Upper lobe of left lung (tissue), 6 donors: ENCODE results near the gene PIK3C2G. TPM values are rescaled to one million over a fixed set of nuclear protein-coding genes. Genes with fewer than 3 reads are reported as not detected.

Source experiments
- ATAC-seq, 2 donors: fragments of 200-7000 bp; cut with Tn5 transposase; one replicate each; pipeline ENCODE4 v1.9.1; 2022; ENCODE audit warnings: mild to moderate bottlenecking in 2 of 2, moderate library complexity in 2 of 2; ENCODE audit not compliant: low FRiP score in 2 of 2
- DNase-seq, 2 donors: peaks; one replicate each; pipeline ENCODE4 v3.0.0-alpha.2; 2019 to 2020
- H3K27ac ChIP-seq, 4 donors: fragments of 200-600 bp; sonication (generic); one replicate each; pipeline ENCODE4 v1.5.1; 2016 to 2019
- H3K27me3 ChIP-seq, 4 donors: fragments of 200-600 bp; sonication (generic); one replicate each; pipeline ENCODE4 v1.5.1; 2017 to 2019
- H3K36me3 ChIP-seq, 4 donors: fragments of 200-600 bp; sonication (generic); one replicate each; pipeline ENCODE4 v1.5.1; 2016 to 2019
- H3K4me1 ChIP-seq, 4 donors: fragments of 200-600 bp; sonication (generic); one replicate each; pipeline ENCODE4 v1.5.1; 2018 to 2019
- H3K4me3 ChIP-seq, 4 donors: fragments of 200-600 bp; sonication (generic); one replicate each; pipeline ENCODE4 v1.5.1; 2017 to 2019; ENCODE audit warnings: mild to moderate bottlenecking in 2 of 4, moderate library complexity in 1 of 4
- H3K9me3 ChIP-seq, 4 donors: fragments of 200-600 bp; sonication (generic); one replicate each; pipeline ENCODE4 v1.5.1; 2018 to 2019
- EP300 ChIP-seq, 4 donors: sonication (generic); formaldehyde crosslinking; IDR thresholded peaks; one replicate each; pipeline ENCODE4 v1.5.1; 2017; ENCODE audit warnings: antibody characterized with exemption in 4 of 4, control low read depth in 2 of 4
- POLR2A ChIP-seq, 4 donors: fragments of 450-650 bp; IDR thresholded peaks; one replicate each; pipeline ENCODE4 v1.5.1; 2016 to 2017; ENCODE audit warnings: antibody characterized with exemption in 4 of 4, mild to moderate bottlenecking in 2 of 4
- POLR2AphosphoS5 ChIP-seq, 2 donors: sonication (generic); formaldehyde crosslinking; IDR thresholded peaks; one replicate each; pipeline ENCODE4 v1.5.1; 2017; ENCODE audit warnings: antibody characterized with exemption in 2 of 2
- WGBS, 2 donors: methylation state at CpG; one replicate each; pipeline ENCODE4 v1.1.5; 2017 to 2018; 5-methylcytosine and 5-hydroxymethylcytosine counted together
- total RNA-seq, 6 donors: library from RNA; depleted of rRNA in 4 of 6; stranded (reverse); fragments of >200 nt in 4 of 6; gene quantifications; one replicate each; pipeline versions ENCODE4 v1.1.0 to v1.2.1, GENCODE V29; 2016 to 2021
- TF ChIP-seq, protein P1 (sequence below), 6 experiments: fragments of 450-650 bp in 4 of 6; fragments of 200-600 bp in 2 of 6; sonication (generic) in 2 of 6; IDR thresholded peaks; one replicate each; pipeline ENCODE4 v1.5.1; 2016 to 2019; ENCODE audit warnings: antibody characterized with exemption in 6 of 6
- donor health status: DM: no; HTN: no; CAD: no; lungs with moderate emphysema.
- donor health status: DM: no; HTN: yes; CAD: no; lungs with severe emphysema.

Gene PIK3C2G
- total RNA-seq, 6 donors from 2014 or later = 0.33 to 3.1 (median 0.39) TPM; not detected in 1

- no peaks in the 10 kb centered on the region for H3K36me3 ChIP-seq
- DNase-seq (no peak), ATAC-seq (no peak)
- H3K27me3 ChIP-seq = no peaks in the 10 kb centered on the region
- H3K4me1 ChIP-seq = no peaks in the 10 kb centered on the region
- H3K9me3 ChIP-seq = no peaks in the 10 kb centered on the region
- H3K4me3 ChIP-seq = no peak overlapping the region
- TF ChIP-seq POLR2AphosphoS5 (IDR thresholded peaks at IDR 0.05) = no peak
- no peak for TF ChIP-seq EP300 (IDR thresholded peaks at IDR 0.05)
- no peak overlapping the region for H3K27ac ChIP-seq
Measured at GRCh38 chr12:18361433-18361832, 100.1 kb downstream of the PIK3C2G start.

DNA sequence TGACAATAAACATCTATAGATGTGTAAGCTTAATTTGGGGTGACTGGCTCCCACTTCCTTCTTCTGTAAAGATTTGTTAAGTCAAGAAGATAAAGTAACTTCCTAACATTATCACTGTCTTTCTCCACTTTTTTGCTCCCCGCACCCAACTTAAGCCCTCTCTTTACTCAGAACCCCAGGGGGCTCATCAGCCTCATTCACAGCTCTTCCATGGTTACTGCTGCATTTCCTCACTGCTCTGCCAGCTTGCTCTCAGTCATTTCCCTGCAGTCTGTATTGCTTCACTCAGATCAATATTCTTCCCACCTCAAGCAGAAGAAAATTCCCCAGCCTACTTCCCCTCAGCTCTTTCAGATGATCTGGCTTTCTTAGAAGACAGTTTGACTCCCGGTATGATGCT is 102.0 kb downstream of the PIK3C2G start:
- no peak for ATAC-seq
- DNase-seq = no peak
- Histone ChIP-seq H3K9me3 (no peaks in the 10 kb centered on the region), H3K27me3 (no peaks in the 10 kb centered on the region), H3K4me3 (no peak overlapping the region), H3K27ac (no peak overlapping the region), H3K36me3 (no peaks in the 10 kb centered on the region), H3K4me1 (no peaks in the 10 kb centered on the region)
- WGBS, 2 donors = 73 to 89% methylated on average over 2 of the region's 2 CpGs
- no peak for TF ChIP-seq POLR2AphosphoS5 (IDR thresholded peaks at IDR 0.05)
- TF ChIP-seq EP300 (IDR thresholded peaks at IDR 0.05) = no peak
- TF ChIP-seq POLR2A (IDR thresholded peaks at IDR 0.05) = no peak
- TF ChIP-seq, protein P1, sequence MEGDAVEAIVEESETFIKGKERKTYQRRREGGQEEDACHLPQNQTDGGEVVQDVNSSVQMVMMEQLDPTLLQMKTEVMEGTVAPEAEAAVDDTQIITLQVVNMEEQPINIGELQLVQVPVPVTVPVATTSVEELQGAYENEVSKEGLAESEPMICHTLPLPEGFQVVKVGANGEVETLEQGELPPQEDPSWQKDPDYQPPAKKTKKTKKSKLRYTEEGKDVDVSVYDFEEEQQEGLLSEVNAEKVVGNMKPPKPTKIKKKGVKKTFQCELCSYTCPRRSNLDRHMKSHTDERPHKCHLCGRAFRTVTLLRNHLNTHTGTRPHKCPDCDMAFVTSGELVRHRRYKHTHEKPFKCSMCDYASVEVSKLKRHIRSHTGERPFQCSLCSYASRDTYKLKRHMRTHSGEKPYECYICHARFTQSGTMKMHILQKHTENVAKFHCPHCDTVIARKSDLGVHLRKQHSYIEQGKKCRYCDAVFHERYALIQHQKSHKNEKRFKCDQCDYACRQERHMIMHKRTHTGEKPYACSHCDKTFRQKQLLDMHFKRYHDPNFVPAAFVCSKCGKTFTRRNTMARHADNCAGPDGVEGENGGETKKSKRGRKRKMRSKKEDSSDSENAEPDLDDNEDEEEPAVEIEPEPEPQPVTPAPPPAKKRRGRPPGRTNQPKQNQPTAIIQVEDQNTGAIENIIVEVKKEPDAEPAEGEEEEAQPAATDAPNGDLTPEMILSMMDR (IDR thresholded peaks at IDR 0.05) = no peak

DNA sequence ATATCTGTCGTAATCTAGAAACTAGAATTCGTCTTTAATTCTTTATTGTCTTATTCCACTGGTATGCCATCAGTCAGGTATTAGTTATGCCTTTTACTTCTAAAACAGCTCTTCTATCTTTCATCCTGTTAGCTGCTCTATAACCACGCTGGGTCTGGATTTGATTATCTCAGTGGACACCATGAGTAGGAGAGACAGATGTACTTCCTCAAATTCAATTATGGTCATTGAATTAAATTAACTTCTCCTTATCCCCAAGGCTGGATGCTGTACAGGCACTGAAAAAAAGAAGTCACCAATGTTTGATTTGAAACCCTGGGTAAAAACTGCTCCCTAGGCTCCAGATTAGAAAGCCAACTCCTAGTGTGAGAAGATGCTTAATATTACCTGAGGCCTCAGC is 107.3 kb downstream of the PIK3C2G start:
- Histone ChIP-seq H3K9me3 (no peaks in the 10 kb centered on the region), H3K36me3 (no peaks in the 10 kb centered on the region), H3K27me3 (no peaks in the 10 kb centered on the region), H3K4me3 (no peak overlapping the region), H3K27ac (no peak overlapping the region), H3K4me1 (no peaks in the 10 kb centered on the region)
- ATAC-seq (no peak), DNase-seq (no peak)
- 86 to 88% methylated on average over 3 of the region's 3 CpGs for WGBS, 2 donors
- TF ChIP-seq POLR2A (IDR thresholded peaks at IDR 0.05) (no peak), POLR2AphosphoS5 (IDR thresholded peaks at IDR 0.05) (no peak), EP300 (IDR thresholded peaks at IDR 0.05) (no peak)
- TF ChIP-seq, protein P1 (IDR thresholded peaks at IDR 0.05) = no peak

DNA sequence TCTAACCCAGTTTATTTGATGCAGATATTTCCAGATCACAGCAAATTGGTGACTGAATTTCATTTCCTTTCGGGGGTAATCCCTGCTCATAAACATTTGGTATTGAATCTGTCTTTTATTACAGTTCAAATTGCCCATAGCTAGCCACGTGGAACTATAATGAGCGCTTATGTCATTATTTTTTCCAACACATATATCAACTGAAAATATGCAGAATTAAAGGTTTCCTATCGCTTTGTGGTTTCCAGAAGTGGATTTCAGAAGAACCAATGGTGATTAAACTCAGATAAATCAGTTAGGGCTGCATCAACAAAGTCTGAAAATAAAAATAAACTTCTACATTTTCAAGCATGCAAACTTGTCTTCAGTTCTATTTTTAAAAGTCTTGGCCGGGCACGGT is 111.9 kb downstream of the PIK3C2G start:
- ATAC-seq (no peak), DNase-seq (no peak)
- H3K4me1 ChIP-seq = no peaks in the 10 kb centered on the region
- no peak overlapping the region for H3K27ac ChIP-seq
- H3K9me3 ChIP-seq = peaks cover 0 to 5% (median 0%) of the 10 kb centered on the region in 4 donors
- no peaks in the 10 kb centered on the region for H3K27me3 ChIP-seq
- no peak overlapping the region for H3K4me3 ChIP-seq
- H3K36me3 ChIP-seq = no peaks in the 10 kb centered on the region
- WGBS, 2 donors = 75 to 87% methylated on average over 6 of the region's 6 CpGs
- TF ChIP-seq, protein P1 (IDR thresholded peaks at IDR 0.05) = no peak
- TF ChIP-seq POLR2AphosphoS5 (IDR thresholded peaks at IDR 0.05) (no peak), POLR2A (IDR thresholded peaks at IDR 0.05) (no peak)

DNA sequence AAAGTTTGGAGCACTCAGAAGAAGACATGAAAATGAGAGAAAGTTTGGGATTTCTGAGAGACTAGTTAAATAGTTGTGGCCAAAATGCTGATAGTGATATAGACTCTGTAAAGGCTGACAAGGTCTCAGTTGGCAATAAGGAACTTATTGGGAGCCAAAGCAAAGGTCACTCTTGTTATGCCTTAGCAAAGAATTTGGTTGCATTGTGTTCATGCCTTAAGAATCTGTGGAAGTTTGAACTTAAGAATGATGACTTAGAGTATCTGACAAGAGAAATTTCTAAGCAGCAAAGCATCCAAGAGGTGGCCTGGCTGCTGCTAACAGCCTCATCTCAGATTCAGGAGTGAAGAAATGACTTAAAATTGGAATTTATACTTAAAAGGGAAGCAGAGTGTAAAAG is 113.8 kb downstream of the PIK3C2G start:
- Histone ChIP-seq H3K27ac (no peak overlapping the region), H3K36me3 (no peaks in the 10 kb centered on the region), H3K4me1 (no peaks in the 10 kb centered on the region), H3K4me3 (no peak overlapping the region), H3K9me3 (peaks cover 0 to 5% (median 0%) of the 10 kb centered on the region in 4 donors), H3K27me3 (no peaks in the 10 kb centered on the region)
- DNase-seq = no peak
- TF ChIP-seq, protein P1 (IDR thresholded peaks at IDR 0.05) = no peak
- TF ChIP-seq POLR2AphosphoS5 (IDR thresholded peaks at IDR 0.05) (no peak), EP300 (IDR thresholded peaks at IDR 0.05) (no peak)
- no peak for ATAC-seq
